PC-3 (cell line): Measurements from ENCODE around the gene AKAP9.

Experiments used
- EZH2 ChIP-seq: fragments of 300-600 bp; sonication (generic); IDR thresholded peaks from one replicate; pipeline ENCODE4 v1.6.1; 2017; ENCODE audit warnings: antibody characterized with exemption, mild to moderate bottlenecking, low read length; ENCODE audit not compliant: unreplicated experiment
- EZH2phosphoT487 ChIP-seq: fragments of 300-600 bp; sonication (generic); IDR thresholded peaks from 2 replicates; pipeline ENCODE4 v1.6.1; 2018; ENCODE audit warnings: mild to moderate bottlenecking, antibody characterized with exemption, low read length, borderline replicate concordance
- TF ChIP-seq, protein P1 (sequence below): fragments of 300-600 bp; sonication (generic); conservative IDR thresholded peaks from 2 replicates; pipeline ENCODE4 v1.5.1; 2017; ENCODE audit warnings: antibody characterized with exemption, low read depth, mild to moderate bottlenecking, low read length

GRCh38 chr7:91957232-91957631 is 16.6 kb downstream of the AKAP9 start:
- TF ChIP-seq, protein P1, sequence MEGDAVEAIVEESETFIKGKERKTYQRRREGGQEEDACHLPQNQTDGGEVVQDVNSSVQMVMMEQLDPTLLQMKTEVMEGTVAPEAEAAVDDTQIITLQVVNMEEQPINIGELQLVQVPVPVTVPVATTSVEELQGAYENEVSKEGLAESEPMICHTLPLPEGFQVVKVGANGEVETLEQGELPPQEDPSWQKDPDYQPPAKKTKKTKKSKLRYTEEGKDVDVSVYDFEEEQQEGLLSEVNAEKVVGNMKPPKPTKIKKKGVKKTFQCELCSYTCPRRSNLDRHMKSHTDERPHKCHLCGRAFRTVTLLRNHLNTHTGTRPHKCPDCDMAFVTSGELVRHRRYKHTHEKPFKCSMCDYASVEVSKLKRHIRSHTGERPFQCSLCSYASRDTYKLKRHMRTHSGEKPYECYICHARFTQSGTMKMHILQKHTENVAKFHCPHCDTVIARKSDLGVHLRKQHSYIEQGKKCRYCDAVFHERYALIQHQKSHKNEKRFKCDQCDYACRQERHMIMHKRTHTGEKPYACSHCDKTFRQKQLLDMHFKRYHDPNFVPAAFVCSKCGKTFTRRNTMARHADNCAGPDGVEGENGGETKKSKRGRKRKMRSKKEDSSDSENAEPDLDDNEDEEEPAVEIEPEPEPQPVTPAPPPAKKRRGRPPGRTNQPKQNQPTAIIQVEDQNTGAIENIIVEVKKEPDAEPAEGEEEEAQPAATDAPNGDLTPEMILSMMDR, result no peak
- no peak for TF ChIP-seq EZH2phosphoT487
- TF ChIP-seq EZH2, result no peak
